Liver (tissue), 3 donors: Measurements from ENCODE around the gene FBXL2.

Source experiments
- ATF3 ChIP-seq: IDR thresholded peaks from 2 replicates; pipeline ENCODE4 v1.6.1; 2016; ENCODE audit warnings: antibody characterized with exemption
- CTCF ChIP-seq: fragments of 150-350 bp; IDR thresholded peaks from 2 replicates; pipeline ENCODE4 v1.5.1; 2017; ENCODE audit warnings: improper control_type of control experiment, low read depth, low read length; ENCODE audit not compliant: missing input control
- GABPA ChIP-seq, 2 donors: IDR thresholded peaks in 1 of 2; conservative IDR thresholded peaks in 1 of 2; 2 replicates each; pipeline ENCODE4 v1.6.1; 2016; ENCODE audit warnings: antibody characterized with exemption in 2 of 2, mild to moderate bottlenecking in 1 of 2, moderate library complexity in 1 of 2
- RAD21 ChIP-seq, 2 donors: IDR thresholded peaks; 2 replicates each; pipeline ENCODE4 v1.6.1; 2016; ENCODE audit warnings: antibody characterized with exemption in 2 of 2, mild to moderate bottlenecking in 2 of 2
- REST ChIP-seq: IDR thresholded peaks from 2 replicates; pipeline ENCODE4 v1.6.1; 2016; ENCODE audit warnings: antibody characterized with exemption, mild to moderate bottlenecking
- ZBTB33 ChIP-seq: IDR thresholded peaks from 2 replicates; pipeline ENCODE4 v1.6.1; 2016; ENCODE audit warnings: antibody characterized with exemption
- donor health status: healthy.
- donor health status: healthy.

GRCh38 chr3:33430061-33430460 lies 152.8 kb downstream of the FBXL2 start:
- TF ChIP-seq CTCF = no peak
- TF ChIP-seq GABPA (IDR thresholded peaks at IDR 0.05 in 1 of 2, conservative IDR thresholded peaks at IDR 0.05 in 1 of 2) = no peak
- no peak for TF ChIP-seq REST
- TF ChIP-seq RAD21 (IDR thresholded peaks at IDR 0.05) = no peak
- TF ChIP-seq ATF3 = no peak
- TF ChIP-seq ZBTB33 = no peak
